GM19240 (cell line): ENCODE measurements around the gene THSD4.
"Not testable (repeated sequence)": the region's sequence is repeated elsewhere in the genome, so short reads cannot be mapped to it uniquely, and the experiment has no call there.

Experiments
- DNase-seq: peaks from one replicate; pipeline ENCODE4 v3.0.0; 2011; ENCODE audit warnings: low spot score; ENCODE audit not compliant: insufficient read length

THSD4 gene

DNA sequence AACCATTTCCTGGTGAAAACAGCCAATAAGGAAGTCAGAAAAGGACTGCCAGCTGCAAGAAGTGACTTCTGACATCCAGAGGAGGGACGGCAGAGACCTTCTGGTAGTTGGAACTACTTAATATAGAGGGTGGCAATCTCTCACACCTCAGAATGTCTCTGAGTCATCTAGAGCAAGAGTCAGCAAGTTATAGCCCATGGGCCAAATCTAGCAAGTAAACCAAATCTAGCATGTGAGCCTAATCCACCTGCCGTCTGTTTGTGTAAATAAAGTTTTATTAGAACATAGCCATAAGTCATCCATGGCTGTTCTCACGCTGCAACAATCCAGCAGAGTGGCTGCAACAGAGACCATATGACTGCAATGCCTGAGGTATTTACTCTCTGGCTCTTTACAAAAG is 534.6 kb downstream of the THSD4 start:
- DNase-seq = no peak

DNA sequence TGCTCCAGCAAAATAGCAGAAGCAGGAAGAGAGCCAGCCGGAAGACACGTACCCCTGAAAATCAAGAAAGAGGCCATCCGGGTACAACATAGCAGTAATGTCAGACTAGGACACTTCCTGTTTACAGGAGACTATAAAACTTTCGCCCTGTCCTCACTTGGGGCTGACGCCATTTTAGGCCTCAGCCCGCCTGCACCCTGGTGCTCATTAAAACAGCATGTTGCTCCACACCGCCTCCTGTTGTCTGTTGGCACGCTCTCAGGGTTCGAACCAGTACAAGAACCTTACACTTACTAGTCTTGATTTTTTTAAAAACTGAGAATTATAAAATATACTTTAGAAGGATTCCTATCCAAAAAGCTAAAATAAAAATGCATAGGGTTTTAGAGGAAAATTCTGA is 535.3 kb downstream of the THSD4 start:
- DNase-seq = no peak

DNA sequence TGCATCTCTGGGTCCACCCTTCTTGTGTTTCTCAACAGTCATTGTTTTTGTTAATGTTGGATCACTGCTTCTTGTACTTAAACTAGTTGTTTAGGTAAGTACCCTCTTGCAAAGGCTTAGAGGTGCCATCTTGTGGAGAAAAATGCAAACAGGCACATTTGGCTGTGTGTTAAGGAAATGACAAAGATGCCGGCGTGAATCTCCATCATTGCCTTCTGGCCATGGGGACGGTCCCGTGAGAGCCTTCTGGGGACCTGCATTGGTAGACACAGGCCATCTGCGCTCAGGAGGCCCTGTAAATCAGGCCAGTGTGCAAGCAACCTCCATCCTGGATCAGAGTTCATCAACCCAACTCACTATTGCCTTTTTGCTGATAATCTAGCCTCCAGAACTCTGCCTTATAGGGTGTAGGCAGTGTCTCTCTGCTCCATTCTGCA is 536.5 kb downstream of the THSD4 start:
- peak; percentile 4 for DNase-seq

DNA sequence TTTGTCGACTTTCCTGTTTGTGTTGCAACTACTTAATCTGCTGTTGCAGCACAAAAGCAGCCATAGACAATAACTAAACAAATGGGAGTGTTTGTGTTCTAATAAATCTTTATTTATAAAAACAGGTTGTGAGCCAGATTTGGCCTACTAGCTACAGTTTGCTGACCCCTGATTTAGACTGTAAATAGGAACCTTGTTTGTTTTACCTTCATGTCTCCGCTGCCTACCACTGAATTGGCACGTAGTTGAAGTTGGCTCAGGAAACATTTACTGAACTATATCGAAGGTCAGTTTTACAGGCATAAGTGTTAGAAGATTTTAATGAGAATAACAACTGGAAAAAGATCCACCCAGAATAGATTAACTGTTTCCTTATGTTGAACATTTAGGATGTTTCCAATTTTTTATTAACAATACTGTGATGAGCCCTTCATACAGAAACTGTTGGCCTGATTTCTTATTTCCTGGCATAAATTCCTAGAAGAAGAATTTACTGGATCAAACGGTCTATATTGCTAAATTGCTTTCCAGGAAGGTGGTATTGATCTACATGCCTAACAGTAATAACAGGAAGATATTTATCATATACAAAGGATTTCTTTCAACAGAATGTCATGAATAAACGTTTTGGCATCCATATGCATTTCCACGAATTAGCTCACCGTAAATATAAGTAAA is 538.9 kb downstream of the THSD4 start:
- DNase-seq = no peak

DNA sequence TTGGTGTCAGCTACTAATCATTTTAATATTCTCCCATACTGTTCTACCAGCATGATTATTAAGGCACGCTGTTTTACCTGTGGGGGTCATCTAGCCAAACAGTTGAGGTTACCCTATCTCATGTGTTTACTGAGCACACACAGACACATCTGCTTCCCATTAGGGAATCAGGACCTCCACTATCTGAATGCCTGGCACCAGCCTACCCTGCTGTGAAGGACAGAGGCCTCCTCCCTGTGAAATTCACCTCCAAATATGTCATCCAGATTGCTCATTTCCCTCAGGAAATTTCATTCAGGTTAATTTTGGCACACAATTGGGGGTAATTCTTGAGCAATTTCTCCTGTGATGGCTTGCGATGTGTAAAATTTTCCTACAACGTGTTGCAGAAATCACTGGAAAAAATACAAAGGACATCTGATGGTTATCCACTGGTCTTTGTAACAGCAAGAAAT is 539.5 kb downstream of the THSD4 start:
- no peak for DNase-seq

DNA sequence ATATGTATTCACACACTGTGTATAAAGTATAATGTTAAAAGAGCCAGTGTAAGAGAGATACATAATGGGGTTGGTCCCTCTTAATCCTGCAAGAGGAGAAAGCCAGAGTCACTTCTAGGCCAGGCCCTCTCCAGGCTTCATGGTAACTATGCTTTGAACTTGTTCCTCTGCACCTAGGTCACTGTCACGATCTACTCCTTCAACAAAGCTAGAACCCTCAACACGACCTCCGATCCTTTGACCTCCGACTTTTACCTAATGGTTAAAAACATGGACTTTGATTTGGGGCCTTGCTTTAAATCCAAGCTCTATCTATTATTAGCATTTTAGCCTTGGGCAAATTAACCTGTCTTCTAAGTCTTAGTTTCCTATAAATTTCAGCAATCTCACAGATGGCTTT is 541.2 kb downstream of the THSD4 start:
- no peak for DNase-seq

DNA sequence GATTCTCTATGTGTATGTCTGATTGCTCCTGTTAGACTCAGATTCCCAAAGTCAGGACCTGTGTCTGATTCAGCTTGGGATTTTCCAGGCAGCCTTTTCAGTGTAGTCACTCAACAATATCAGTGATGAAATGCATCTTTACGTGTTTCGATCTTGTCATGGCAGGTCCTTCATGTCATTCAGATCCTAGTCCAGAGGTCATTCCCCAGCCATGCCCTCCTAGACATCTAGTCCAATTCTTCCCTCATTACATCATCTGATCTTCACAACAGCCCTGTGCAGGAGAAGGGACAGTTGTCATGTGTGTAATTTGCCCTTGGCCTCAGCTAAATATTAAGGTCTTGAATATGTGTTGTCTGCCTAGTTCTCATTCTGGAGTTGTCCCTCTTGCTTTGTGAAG is 541.9 kb downstream of the THSD4 start:
- DNase-seq = no peak

DNA sequence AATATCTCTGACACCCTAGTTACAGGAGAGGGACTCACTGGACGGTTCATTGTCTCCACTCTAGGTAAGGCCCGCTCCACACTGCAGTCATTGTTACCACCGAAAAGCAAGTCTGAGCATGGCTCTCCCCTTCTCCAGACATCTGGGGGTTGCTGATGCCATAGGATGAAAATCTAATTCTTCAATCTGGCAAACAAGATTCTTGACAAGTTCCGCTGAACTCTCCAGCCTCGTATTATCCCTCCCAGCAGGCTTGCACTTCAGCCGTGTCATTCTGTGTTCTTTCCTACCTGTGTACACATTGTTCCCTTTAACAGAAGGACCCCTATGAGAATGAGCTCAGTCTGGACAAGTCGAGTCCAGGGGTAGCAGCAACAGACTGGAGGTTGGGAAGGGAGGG is 542.8 kb downstream of the THSD4 start:
- DNase-seq = no peak

DNA sequence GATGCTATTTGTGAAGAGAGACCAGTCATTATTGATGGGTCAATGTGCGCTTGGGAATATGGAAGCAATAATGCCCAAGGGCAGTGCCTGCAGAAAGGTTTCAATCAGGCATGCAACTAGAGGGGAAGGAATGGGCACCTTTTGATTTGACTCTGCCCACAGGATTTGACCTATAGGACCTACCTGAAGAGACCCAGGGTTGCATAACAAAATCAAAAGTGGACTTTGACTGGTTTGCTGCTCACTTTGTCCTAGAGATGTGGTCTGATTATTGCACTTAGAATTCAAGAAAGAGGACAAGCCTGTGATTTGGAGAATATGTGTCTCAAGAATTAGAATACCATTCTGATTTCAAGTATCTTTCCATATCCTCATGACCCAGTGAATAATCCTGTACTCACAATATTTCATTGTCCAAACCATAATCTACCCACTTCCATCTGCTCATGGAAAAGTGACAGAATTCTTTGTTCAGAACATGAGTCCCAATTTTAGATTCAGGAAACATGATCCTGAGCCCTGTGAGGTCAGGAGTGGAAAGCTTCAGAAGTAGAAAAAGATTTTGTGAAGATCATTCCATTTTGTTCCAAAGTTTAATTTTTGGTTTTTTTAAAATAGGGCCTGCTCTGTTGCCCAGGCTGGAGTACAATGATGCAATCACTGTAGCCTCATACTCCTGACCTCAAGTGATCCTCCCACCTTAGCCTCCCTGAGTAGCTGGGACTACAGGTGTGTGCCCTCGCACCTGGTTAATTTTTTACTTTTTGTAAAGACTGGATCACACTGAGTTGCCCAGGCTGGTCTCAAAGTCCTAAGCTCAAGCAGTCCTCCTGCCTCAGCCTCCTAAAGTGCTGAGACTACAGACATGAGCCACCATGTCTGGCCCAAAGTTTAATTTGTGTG is 543.8 kb downstream of the THSD4 start:
- no peak for DNase-seq

DNA sequence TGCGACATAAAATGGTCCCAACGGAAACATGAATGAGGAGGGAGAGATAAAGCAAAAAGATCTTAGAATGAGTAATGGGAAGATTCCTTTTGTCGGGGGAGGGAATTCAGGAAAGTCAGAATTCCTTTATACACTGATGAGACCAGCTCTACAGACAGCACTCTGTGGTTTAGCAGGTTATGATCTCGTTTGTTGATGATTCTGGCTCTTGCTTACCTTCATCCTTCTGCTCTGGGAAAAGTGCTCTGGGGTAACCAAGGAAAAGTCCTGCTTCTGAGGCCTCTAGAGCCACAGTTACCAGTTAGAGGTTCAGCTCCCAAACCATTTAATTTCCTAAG is 544.4 kb downstream of the THSD4 start:
- no peak for DNase-seq

DNA sequence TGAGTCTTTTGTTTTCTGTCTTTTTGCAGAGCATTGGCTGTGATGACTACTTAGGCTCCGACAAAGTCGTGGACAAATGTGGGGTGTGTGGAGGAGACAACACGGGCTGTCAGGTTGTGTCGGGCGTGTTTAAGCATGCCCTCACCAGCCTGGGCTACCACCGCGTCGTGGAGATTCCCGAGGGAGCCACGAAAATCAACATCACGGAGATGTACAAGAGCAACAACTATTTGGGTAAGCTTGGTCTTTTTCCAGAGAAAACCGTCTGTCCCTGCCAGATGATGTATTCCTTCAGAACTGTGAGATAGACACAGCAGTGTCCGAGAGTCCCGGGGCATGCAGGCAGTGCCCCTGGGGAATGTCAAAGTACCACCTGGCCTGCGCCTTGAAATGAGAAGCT is 545.2 kb downstream of the THSD4 start:
- no peak for DNase-seq

DNA sequence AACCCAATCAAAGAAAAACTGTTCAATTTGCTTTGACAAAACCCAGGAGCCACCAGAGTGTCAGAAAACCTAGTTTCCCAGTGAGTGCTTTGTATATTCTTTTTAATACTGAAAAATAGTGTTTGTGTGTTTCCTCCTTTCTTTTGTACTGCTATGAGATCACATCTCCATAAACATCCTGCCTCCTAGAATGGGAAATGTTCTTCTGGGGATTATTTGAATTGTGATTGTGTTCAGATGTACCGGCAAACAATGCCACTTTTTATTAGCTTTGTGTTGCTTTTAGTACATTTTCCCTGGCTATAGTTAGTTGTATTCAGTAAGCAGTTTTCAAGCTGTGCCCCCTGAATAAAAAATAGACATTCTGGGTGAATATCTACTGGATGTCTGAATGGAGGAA is 547.0 kb downstream of the THSD4 start:
- DNase-seq = no peak

DNA sequence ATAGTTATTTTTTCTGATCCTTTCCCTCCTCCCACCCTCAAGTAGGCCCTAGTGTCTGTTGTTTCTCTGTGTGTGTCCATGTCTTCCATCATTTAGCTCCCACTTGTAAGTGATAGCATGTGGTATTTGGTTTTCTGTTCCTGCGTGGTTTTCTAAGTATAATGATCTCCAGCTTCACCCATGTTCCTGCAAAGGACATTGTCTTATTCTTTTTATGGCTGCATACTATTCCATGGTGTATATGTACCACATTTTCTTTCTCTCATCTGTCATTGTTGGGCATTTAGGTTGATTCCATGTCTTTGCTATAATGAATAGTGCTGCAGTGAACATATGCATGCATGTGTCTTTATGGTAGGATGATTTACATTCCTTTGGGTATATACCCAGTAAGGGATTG is 549.4 kb downstream of the THSD4 start:
- no peak for DNase-seq

DNA sequence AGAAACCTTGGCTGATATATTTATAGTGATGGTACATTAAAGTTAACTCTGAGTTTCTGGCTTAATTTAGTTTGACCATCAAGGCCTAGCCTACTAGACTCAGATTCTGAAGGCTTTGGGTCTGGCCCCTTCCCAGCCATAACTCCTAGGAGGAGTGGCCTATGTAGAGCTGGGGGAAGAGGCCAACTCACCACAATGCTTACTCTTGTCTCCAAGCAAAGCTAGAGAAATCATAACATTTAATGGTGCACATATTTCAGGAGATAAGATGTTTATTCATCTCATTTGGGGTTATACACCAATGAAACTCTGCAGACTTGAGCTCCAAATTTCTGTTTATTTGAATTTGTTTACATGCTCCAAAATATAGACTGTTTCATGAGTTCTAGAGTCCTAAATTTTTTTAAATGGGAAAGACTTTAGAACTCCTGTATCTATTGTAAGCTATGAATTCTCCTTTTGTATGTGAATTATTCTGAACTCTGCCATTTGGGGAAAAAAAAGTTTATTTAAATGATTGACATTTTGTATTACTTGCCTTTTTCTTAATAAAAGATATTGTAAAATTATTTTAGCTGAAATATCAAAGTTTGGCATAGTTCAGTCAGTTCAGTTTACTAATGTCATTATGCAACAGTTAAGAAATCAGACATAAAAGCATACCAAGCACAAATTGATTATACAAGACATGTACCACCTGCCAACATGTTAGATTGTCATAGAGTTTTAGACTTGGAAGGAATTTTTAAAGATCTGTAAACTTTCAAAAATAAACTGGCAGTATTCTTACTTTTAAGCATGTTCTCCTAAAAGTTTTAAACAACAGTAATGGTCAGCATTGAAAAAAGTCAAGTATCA is 551.7 kb downstream of the THSD4 start:
- DNase-seq = no peak

DNA sequence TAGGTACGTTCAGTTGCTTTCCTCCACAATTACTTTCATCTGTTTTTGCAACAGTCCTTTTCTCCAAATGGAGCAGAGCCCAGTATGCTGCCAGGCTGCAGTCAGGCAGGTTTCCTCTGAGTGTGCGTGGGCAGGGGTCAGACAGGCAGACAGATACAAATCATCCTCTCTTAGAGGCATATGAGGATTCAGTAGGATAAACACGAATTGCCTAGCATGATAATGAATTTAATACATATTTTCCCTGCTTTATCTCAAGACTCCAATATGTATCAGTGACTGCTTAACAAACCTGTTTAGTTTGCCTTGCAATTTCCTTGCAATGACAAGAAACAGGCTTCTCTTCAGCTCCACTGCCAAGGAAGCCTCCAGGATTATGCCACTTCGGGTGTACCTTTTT is 554.4 kb downstream of the THSD4 start:
- no peak for DNase-seq

DNA sequence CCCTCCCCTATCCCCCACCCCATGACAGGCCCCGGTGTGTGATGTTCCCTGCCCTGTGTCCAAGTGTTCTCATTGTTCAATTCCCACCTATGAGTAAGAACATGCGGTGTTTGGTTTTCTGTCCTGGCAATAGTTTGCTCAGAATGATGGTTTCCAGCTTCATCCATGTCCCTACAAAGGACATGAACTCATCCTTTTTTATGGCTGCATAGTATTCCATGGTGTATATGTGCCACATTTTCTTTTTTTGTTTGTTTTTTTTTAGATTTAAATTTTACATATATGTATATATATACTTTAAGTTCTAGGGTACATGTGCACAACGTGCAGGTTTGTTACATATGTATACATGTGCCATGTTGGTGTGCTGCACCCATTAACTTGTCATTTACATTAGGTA is 555.0 kb downstream of the THSD4 start:
- not testable (repeated sequence) for DNase-seq

DNA sequence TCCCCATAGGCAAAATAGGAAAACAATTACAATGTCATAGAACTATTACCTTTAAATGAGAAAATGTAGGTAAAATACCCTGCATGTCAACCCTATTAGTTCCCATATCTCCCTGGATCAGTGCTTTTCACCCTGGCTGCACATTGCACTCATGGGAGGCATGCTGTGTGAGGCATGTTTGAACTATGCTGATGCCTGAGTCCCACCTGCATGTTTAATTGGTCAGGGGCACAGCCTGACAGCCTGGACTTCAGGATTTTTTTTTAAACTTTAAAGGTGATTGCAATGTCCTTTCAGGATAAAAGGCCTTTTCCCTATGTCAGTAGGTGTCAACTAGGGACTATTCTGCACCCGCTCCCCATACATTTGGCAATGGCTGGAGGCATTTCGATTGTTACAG is 559.1 kb downstream of the THSD4 start:
- no peak for DNase-seq

DNA sequence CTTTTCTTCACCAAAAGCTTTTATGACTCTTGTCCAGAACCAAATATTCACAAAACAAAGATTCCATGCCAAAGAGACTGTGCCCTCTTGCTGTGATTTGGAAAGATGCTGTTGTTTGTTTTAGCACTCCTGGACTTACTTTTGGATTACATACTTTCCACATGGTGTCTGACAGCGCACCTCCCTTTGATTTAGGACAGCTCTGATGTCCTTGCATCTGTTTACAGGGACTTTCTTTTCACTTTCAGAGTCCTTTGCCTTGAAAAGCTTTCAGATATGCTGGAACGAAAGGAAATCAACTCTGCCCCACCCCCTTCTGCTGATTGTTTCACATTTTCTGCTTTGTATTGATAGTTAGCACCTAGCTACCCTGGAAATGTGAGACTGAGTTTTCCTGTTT is 562.1 kb downstream of the THSD4 start:
- DNase-seq = no peak

DNA sequence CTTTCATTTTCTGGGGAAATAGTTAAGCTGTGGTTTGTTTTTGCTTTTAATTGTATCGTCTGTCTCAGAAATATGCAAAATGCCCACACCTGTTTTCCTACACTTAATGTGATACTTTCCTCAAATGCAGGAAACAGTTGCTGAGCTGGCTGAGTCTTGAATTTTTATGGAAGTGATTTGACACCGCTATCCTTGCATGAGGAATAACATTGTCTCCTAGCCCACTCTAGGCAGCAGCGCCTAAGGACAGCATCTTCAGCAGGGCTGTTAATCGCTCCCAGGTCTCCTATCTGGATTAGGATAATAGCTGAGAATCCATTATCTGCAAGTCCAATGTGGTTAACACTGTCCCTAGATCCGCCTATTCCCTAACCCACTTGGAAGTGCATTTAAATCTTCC is 562.5 kb downstream of the THSD4 start:
- no peak for DNase-seq

DNA sequence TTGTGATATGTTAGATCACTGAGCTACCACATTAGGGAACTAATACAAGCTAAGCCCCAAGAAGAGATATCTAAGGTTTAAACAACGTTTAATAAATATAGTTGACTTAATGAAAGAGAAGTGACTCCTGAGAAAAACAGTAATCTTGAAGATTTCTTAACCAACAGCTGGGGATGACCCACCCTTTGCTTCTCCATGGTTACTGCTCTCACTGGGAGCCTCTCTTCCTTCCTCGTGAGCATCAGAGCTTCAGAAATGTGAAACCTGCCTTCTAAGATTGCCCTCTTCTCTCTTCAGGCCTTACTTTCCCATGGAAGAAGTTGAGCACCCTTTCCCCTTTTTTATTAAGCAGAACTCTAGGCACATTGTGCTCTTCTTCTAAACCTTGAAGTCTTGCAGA is 562.9 kb downstream of the THSD4 start:
- no peak for DNase-seq

DNA sequence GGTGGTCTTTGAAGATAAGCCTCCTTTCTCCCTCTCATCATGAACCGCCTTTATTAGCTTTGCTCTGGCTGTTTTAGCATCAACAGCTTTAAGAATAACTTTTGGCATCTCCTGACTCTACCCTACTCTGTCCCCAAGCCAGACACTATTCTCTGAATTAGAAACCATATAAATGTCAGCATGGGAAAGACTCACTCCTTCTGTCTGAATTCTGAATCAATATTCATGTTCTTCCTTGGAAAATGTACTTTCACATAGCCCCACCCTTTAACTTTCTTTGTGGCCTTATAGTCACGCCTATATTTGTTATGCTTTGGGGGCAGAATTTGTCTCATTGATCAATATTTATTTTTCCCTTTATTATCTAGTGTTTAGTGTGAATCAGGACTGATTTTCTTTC is 563.3 kb downstream of the THSD4 start:
- no peak for DNase-seq

DNA sequence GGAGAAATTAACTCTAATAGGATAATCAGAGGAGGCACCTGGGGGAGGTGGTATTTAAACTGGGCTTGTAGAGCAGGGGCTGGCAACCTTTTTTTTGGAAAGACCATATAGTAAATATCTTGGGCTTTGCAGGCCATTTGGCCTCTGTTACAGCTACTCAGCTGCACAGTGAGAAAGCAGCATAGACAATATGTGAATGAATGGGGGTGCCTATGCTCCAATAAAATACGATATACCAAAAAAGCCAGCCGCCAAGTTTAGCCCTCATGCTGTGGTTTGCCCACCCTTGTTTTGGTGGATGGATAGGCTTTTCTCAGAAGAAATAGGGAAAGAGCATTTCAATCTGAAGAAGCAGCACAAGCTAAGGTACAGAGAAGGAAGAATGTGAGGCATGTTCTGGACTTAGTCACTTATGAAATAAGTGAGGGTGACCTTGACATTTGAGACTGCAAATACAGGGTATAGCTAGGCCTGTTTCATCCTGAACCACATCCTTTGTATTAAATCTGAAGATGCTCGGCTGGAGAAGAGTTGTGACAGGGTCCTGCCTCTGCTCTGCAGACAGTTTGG is 564.0 kb downstream of the THSD4 start:
- DNase-seq = no peak
